Measurements from ENCODE around the gene SLC35A1.

SLC35A1 gene

GRCh38 chr6:87561017-87561416 lies 88.2 kb downstream of the SLC35A1 start:
- no peaks in the 10 kb centered on the region for H3K9me3 ChIP-seq (ENCODE audit: severe bottlenecking)
- H3K27ac ChIP-seq (ENCODE audit: poor library complexity, severe bottlenecking) = no peak overlapping the region
- ATAC-seq (ENCODE audit: low read depth) (no peak), DNase-seq (ENCODE audit: low spot score) (no peak)
- no peaks in the 10 kb centered on the region for H3K4me1 ChIP-seq (ENCODE audit: insufficient read depth, poor library complexity, severe bottlenecking)
- no peaks in the 10 kb centered on the region for H3K27me3 ChIP-seq (ENCODE audit: insufficient read depth, poor library complexity, severe bottlenecking)
- H3K4me3 ChIP-seq (ENCODE audit: severe bottlenecking) = no peak overlapping the region
- peaks cover 72% of the 10 kb centered on the region for H3K36me3 ChIP-seq (ENCODE audit: low read depth)
- TF ChIP-seq, protein P1, sequence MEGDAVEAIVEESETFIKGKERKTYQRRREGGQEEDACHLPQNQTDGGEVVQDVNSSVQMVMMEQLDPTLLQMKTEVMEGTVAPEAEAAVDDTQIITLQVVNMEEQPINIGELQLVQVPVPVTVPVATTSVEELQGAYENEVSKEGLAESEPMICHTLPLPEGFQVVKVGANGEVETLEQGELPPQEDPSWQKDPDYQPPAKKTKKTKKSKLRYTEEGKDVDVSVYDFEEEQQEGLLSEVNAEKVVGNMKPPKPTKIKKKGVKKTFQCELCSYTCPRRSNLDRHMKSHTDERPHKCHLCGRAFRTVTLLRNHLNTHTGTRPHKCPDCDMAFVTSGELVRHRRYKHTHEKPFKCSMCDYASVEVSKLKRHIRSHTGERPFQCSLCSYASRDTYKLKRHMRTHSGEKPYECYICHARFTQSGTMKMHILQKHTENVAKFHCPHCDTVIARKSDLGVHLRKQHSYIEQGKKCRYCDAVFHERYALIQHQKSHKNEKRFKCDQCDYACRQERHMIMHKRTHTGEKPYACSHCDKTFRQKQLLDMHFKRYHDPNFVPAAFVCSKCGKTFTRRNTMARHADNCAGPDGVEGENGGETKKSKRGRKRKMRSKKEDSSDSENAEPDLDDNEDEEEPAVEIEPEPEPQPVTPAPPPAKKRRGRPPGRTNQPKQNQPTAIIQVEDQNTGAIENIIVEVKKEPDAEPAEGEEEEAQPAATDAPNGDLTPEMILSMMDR (IDR thresholded peaks at IDR 0.05; ENCODE audit: poor library complexity, severe bottlenecking) = no peak

All from RWPE2 (cell line).